Erythroblast (primary cell): ENCODE data around the gene GMDS.

Experiments
- GATA1 ChIP-seq: IDR thresholded peaks from 2 replicates; pipeline ENCODE4 v1.6.1; 2011; ENCODE audit warnings: low read depth, mild to moderate bottlenecking, control low read depth, low read length, moderate library complexity
- POLR2A ChIP-seq: IDR thresholded peaks from 2 replicates; pipeline ENCODE4 v1.6.1; 2011; ENCODE audit warnings: mild to moderate bottlenecking, low read length

DNA sequence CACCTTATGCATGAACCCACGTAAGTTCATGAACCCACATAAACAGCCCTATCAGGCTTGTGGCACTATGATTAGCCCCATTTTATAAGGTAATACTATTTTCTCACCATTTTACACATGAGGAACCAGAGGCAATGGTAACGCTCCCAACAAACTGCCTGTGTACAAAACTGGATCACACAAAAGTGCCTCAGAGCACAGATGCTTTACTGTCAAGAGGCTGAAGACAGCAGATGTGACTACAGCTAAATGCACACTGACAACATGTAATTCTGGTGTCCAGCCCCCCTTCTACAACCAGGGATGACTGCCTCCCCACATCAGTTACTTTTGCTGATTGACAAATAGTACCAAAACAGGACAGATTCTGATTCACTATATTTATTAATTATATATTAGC, 69.6 kb downstream of the GMDS start:
- TF ChIP-seq POLR2A (no peak), GATA1 (no peak)
